ENCODE data around the gene TBC1D21. TPM values are rescaled to one million over a fixed set of nuclear protein-coding genes. Genes with fewer than 3 reads are reported as not detected.

The TBC1D21 gene
- total RNA-seq, 1 donor from 2014 or later: not detected

- Mint-ChIP-seq H3K4me1 (ENCODE audit: low read depth) (peaks cover 25% of the 10 kb centered on the region), H3K4me3 (no peak overlapping the region)
These were observed 37.3 kb downstream of the TBC1D21 start for GRCh38 chr15:73910522-73911303.

GRCh38 chr15:73912030-73912596 lies 38.7 kb downstream of the TBC1D21 start:
- Mint-ChIP-seq H3K36me3 (ENCODE audit: low read depth) (peaks cover 3% of the 10 kb centered on the region), H3K27me3 (ENCODE audit: insufficient read depth) (no peaks in the 10 kb centered on the region), H3K9me3 (peaks cover 8% of the 10 kb centered on the region), H3K4me3 (no peak overlapping the region), H3K27ac (no peak overlapping the region), H3K4me1 (ENCODE audit: low read depth) (peaks cover 20% of the 10 kb centered on the region)
- intact Hi-C loops (cut with micrococcal nuclease): no loop called here
- no peak for DNase-seq (ENCODE audit: low spot score)

More at GRCh38 chr15:73910522-73911303, 37.3 kb downstream of the TBC1D21 start:
- Mint-ChIP-seq H3K27ac (no peak overlapping the region), H3K9me3 (no peaks in the 10 kb centered on the region), H3K36me3 (ENCODE audit: low read depth) (peaks cover 3% of the 10 kb centered on the region), H3K27me3 (ENCODE audit: insufficient read depth) (no peaks in the 10 kb centered on the region)
- DNase-seq (ENCODE audit: low spot score): no peak
- intact Hi-C loops (cut with micrococcal nuclease): no loop called here

DNA sequence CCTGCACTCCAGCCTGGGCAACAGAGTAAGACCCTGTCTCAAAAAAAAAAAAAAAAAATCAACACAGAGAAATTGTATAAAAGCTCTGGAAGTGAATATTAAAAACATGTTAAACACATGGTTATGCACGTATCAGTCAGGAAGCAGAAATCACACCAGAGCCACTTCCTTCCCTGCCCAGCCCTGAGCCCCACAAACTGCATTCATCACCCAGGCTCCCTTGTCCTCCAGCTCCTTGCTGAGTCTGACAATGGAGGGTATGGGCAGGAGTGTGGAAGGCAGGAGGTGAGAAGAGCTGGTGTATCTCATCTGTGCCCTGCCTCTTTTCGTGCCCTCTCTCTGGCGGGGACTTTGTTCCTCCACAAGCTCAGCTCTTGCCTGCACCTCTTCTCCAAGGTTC lies 40.8 kb downstream of the TBC1D21 start:
- Mint-ChIP-seq H3K27me3 (ENCODE audit: insufficient read depth) (no peaks in the 10 kb centered on the region), H3K9me3 (peaks cover 25% of the 10 kb centered on the region), H3K4me3 (peak overlapping the region; percentile 48), H3K36me3 (ENCODE audit: low read depth) (peaks cover 16% of the 10 kb centered on the region), H3K27ac (peak overlapping the region; percentile 62), H3K4me1 (ENCODE audit: low read depth) (peaks cover 19% of the 10 kb centered on the region)
- no peak for DNase-seq (ENCODE audit: low spot score)
- intact Hi-C loops (cut with micrococcal nuclease): no loop called here

GRCh38 chr15:73915082-73915481 lies 41.7 kb downstream of the TBC1D21 start:
- no peak overlapping the region for H3K4me3 Mint-ChIP-seq
- intact Hi-C loops (cut with micrococcal nuclease): no loop called here
- peaks cover 25% of the 10 kb centered on the region for H3K9me3 Mint-ChIP-seq
- DNase-seq (ENCODE audit: low spot score): no peak
- H3K36me3 Mint-ChIP-seq (ENCODE audit: low read depth): peaks cover 14% of the 10 kb centered on the region
- H3K27ac Mint-ChIP-seq: no peak overlapping the region
- H3K27me3 Mint-ChIP-seq (ENCODE audit: insufficient read depth): no peaks in the 10 kb centered on the region
- peaks cover 20% of the 10 kb centered on the region for H3K4me1 Mint-ChIP-seq (ENCODE audit: low read depth)

GRCh38 chr15:73918784-73919183 lies 45.4 kb downstream of the TBC1D21 start:
- Mint-ChIP-seq H3K36me3 (ENCODE audit: low read depth) (peaks cover 16% of the 10 kb centered on the region), H3K27ac (no peak overlapping the region), H3K4me3 (no peak overlapping the region), H3K27me3 (ENCODE audit: insufficient read depth) (no peaks in the 10 kb centered on the region), H3K4me1 (ENCODE audit: low read depth) (peaks cover 31% of the 10 kb centered on the region), H3K9me3 (peaks cover 25% of the 10 kb centered on the region)
- intact Hi-C loops (cut with micrococcal nuclease): no loop called here
- DNase-seq (ENCODE audit: low spot score): no peak

- no peak overlapping the region for H3K4me3 Mint-ChIP-seq
- H3K4me1 Mint-ChIP-seq (ENCODE audit: low read depth): peaks cover 34% of the 10 kb centered on the region
- H3K9me3 Mint-ChIP-seq: peaks cover 25% of the 10 kb centered on the region
- no peak for DNase-seq (ENCODE audit: low spot score)
- no peaks in the 10 kb centered on the region for H3K27me3 Mint-ChIP-seq (ENCODE audit: insufficient read depth)
- intact Hi-C loops (cut with micrococcal nuclease): loop anchor here (10.0 kb wide), 1 partner anchor 345 kb away; no protein-coding TSS in a partner anchor
- H3K27ac Mint-ChIP-seq: peak overlapping the region; percentile 50
- H3K36me3 Mint-ChIP-seq (ENCODE audit: low read depth): peaks cover 16% of the 10 kb centered on the region
These were observed 46.3 kb downstream of the TBC1D21 start for GRCh38 chr15:73919706-73920105.

- H3K27ac Mint-ChIP-seq: peak overlapping the region; percentile 34
- DNase-seq (ENCODE audit: low spot score): no peak
- H3K4me1 Mint-ChIP-seq (ENCODE audit: low read depth): peaks cover 38% of the 10 kb centered on the region
- peaks cover 19% of the 10 kb centered on the region for H3K9me3 Mint-ChIP-seq
- peaks cover 5% of the 10 kb centered on the region for H3K27me3 Mint-ChIP-seq (ENCODE audit: insufficient read depth)
- no peak overlapping the region for H3K4me3 Mint-ChIP-seq
- intact Hi-C loops (cut with micrococcal nuclease): loop anchor here (10.0 kb wide), 1 partner anchor 347 kb away; no protein-coding TSS in a partner anchor
- peaks cover 16% of the 10 kb centered on the region for H3K36me3 Mint-ChIP-seq (ENCODE audit: low read depth)
These were observed 48.0 kb downstream of the TBC1D21 start for GRCh38 chr15:73921254-73921925.

GRCh38 chr15:73922186-73923151 lies 49.1 kb downstream of the TBC1D21 start:
- H3K4me1 Mint-ChIP-seq (ENCODE audit: low read depth): peaks cover 38% of the 10 kb centered on the region
- H3K27ac Mint-ChIP-seq: no peak overlapping the region
- no peak for DNase-seq (ENCODE audit: low spot score)
- peaks cover 5% of the 10 kb centered on the region for H3K27me3 Mint-ChIP-seq (ENCODE audit: insufficient read depth)
- intact Hi-C loops (cut with micrococcal nuclease): loop anchor here (10.0 kb wide), 1 partner anchor 348 kb away; no protein-coding TSS in a partner anchor
- H3K36me3 Mint-ChIP-seq (ENCODE audit: low read depth): peaks cover 16% of the 10 kb centered on the region
- no peak overlapping the region for H3K4me3 Mint-ChIP-seq
- H3K9me3 Mint-ChIP-seq: peaks cover 15% of the 10 kb centered on the region

DNA sequence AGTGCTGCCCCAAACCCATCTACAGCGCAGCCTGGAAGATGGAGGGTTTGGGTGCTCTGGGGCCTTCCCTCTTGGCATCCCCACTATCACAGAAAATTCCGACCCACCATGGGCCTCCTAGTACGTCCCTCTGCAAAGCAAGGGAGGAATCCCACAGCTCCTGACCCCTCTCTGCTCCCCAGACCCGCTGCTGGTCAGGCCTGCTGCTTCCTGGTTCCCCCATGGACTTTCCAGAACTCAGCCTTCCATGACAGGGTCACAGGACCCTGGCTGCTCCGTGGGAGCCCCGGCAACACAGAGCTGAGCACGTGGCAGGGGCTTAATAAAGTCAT lies 49.8 kb downstream of the TBC1D21 start:
- Mint-ChIP-seq H3K27me3 (ENCODE audit: insufficient read depth) (peaks cover 5% of the 10 kb centered on the region), H3K36me3 (ENCODE audit: low read depth) (peaks cover 11% of the 10 kb centered on the region), H3K4me3 (no peak overlapping the region), H3K27ac (peak overlapping the region; percentile 76), H3K4me1 (ENCODE audit: low read depth) (peaks cover 41% of the 10 kb centered on the region), H3K9me3 (peaks cover 9% of the 10 kb centered on the region)
- no peak for DNase-seq (ENCODE audit: low spot score)
- intact Hi-C loops (cut with micrococcal nuclease): loop anchor here (10.0 kb wide), 1 partner anchor 348 kb away; no protein-coding TSS in a partner anchor

DNA sequence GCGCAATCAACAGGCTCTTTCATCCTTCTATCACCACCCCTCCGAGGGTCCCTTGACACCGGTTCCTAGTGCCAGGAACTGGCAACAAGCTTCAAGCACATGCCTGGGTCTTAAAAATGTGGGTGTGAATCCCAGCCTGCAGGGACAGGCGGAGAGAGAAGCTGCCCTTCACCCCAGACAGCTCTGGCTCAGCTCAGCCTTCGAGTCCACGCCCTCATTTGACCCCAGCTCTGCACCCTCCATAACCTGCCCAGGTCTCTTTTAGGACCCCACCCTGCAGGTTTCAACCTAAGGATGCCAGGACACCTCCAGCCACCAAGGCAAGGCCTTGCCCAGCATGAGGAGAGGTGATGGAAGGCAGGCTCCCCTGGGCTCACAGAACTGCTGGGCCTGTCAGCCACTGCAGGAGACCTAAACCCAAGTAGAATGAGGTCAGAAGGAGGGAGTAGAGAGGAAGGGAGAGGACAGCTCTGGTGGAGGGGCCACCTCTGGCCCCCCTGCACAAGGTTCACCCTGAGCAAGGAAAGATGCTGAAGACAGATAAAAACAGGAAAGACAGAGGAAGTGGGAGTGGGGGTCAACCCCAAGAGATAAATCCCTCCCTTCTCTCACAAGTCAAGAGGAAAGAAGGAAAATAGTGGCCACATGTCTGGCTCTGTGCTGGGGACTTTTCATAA lies 50.3 kb downstream of the TBC1D21 start:
- H3K4me1 Mint-ChIP-seq (ENCODE audit: low read depth): peaks cover 43% of the 10 kb centered on the region
- intact Hi-C loops (cut with micrococcal nuclease): loop anchor here (10.0 kb wide), 1 partner anchor 349 kb away; no protein-coding TSS in a partner anchor
- H3K27ac Mint-ChIP-seq: peak overlapping the region; percentile 76
- peaks cover 5% of the 10 kb centered on the region for H3K27me3 Mint-ChIP-seq (ENCODE audit: insufficient read depth)
- peaks cover 5% of the 10 kb centered on the region for H3K9me3 Mint-ChIP-seq
- H3K36me3 Mint-ChIP-seq (ENCODE audit: low read depth): peaks cover 8% of the 10 kb centered on the region
- no peak for DNase-seq (ENCODE audit: low spot score)
- no peak overlapping the region for H3K4me3 Mint-ChIP-seq

GRCh38 chr15:73924171-73924921 lies 51.0 kb downstream of the TBC1D21 start:
- Mint-ChIP-seq H3K4me3 (peak overlapping the region; percentile 8), H3K27ac (peak overlapping the region; percentile 76), H3K36me3 (ENCODE audit: low read depth) (peaks cover 3% of the 10 kb centered on the region), H3K4me1 (ENCODE audit: low read depth) (peaks cover 50% of the 10 kb centered on the region), H3K27me3 (ENCODE audit: insufficient read depth) (peaks cover 7% of the 10 kb centered on the region), H3K9me3 (no peaks in the 10 kb centered on the region)
- intact Hi-C loops (cut with micrococcal nuclease): loop anchor here (10.0 kb wide), 1 partner anchor 350 kb away; no protein-coding TSS in a partner anchor
- no peak for DNase-seq (ENCODE audit: low spot score)

Data from activated T-helper 1 cell treated with anti-CD3 and anti-CD28 coated beads, Interleukin-12 subunit alpha, Interleukin-12 subunit beta, Interleukin-2, Interleukin-4 antibody, amounts not matched to agents 30 ng/mL and 10 ng/mL and 1 ng/mL, durations not matched to agents 14 hours and 24 hours and 36 hours (primary cell).